Ovary (tissue), 9 donors: ENCODE data around the gene PALB2. TPM values are rescaled to one million over a fixed set of nuclear protein-coding genes. Genes with fewer than 3 reads are reported as not detected.

Experiments
- DNase-seq, 5 donors: peaks; one replicate each; pipeline ENCODE4 v3.0.0-alpha.2; 2019 to 2020
- H3K27ac ChIP-seq, 2 donors: fragments of 200-600 bp; one replicate each; pipeline versions ENCODE4 v1.5.1 to v1.8.0; 2019 to 2022
- H3K27me3 ChIP-seq: fragments of 200-600 bp; one replicate; pipeline ENCODE4 v1.8.0; 2022
- H3K36me3 ChIP-seq: fragments of 200-600 bp; sonication (generic); one replicate; pipeline ENCODE4 v1.5.1; 2019
- H3K4me1 ChIP-seq: one replicate; pipeline ENCODE4 v1.8.1; 2013; ENCODE audit warnings: mild to moderate bottlenecking, moderate library complexity; ENCODE audit not compliant: insufficient read depth
- H3K4me3 ChIP-seq: fragments of 200-600 bp; sonication (generic); one replicate; pipeline ENCODE4 v1.5.1; 2017
- H3K9me3 ChIP-seq, 2 donors: fragments of 200-600 bp in 1 of 2; sonication (generic) in 1 of 2; one replicate each; pipeline versions ENCODE4 v1.5.1 to v1.8.1; 2013 to 2019; ENCODE audit warnings: mild to moderate bottlenecking in 1 of 2, moderate library complexity in 1 of 2
- CTCF ChIP-seq, 3 donors: fragments of 450-650 bp in 2 of 3; fragments of 200-600 bp in 1 of 3; IDR thresholded peaks; one replicate each; pipeline versions ENCODE4 v1.5.1 to v1.8.0; 2016 to 2022; ENCODE audit warnings: antibody characterized with exemption in 3 of 3, mild to moderate bottlenecking in 1 of 3
- EP300 ChIP-seq: sonication (generic); formaldehyde crosslinking; IDR thresholded peaks from one replicate; pipeline ENCODE4 v1.6.1; 2017; ENCODE audit warnings: antibody characterized with exemption
- POLR2A ChIP-seq: fragments of 450-650 bp; IDR thresholded peaks from one replicate; pipeline ENCODE4 v1.6.1; 2017; ENCODE audit warnings: antibody characterized with exemption, mild to moderate bottlenecking, moderate library complexity
- WGBS, 3 donors: extraction: QIAGEN DNeasy Blood & Tissue Kit in 1 of 3; methylation state at CpG; one replicate each; pipeline versions ENCODE4 v1.1.5 to v1.1.7; 2013 to 2017; 5-methylcytosine and 5-hydroxymethylcytosine counted together
- intact Hi-C, 4 donors: fragments of 100-400 bp; cut with DNase I; formaldehyde crosslinking; loops; one replicate each; pipeline versions ENCODE4 v1.11.0 to v1.15.1; 2022 to 2023
- polyA plus RNA-seq, 2 donors: library from polyadenylated mRNA; stranded (reverse); fragments of 200-250 nt in 1 of 2; fragments of 350-450 nt in 1 of 2; fragmentation: Illumina TruSeq in 1 of 2; extraction: RNeasy Lipid Tissue Mini Kit (QIAGEN cat#74804) in 1 of 2; gene quantifications; one replicate each; pipeline ENCODE4 v1.2.3, GENCODE V29; 2013 to 2014
- total RNA-seq, 7 donors: library from RNA; depleted of rRNA in 2 of 7; stranded (reverse); fragments of >200 nt in 2 of 7; fragmentation: NEBNext Ultra II Directional in 3 of 7; extraction: Animal tissue kit (Norgen Biotek cat#: 25700) in 3 of 7; gene quantifications; one replicate each; pipeline versions ENCODE4 v1.1.0 to v1.2.4, GENCODE V29; 2016 to 2023
- donor health status: DM: no; HTN: no; CAD: no; lungs with moderate emphysema.
- donor health status: DM: no; HTN: no; CAD: no.
- donor health status: Bipolar disorder and iron deficiency.
- donor health status: DM: yes; HTN: yes; CAD: no.
- donor health status: DM: no; HTN: no; CAD: no.
- donor health status: DM: yes; HTN: yes; CAD: no.

Gene PALB2
- total and polyA plus RNA-seq, 9 donors: 6.1 to 13.7 (median 9.9) TPM

GRCh38 chr16:23571895-23572294 lies 69.2 kb downstream of the PALB2 start:
- H3K4me1 ChIP-seq: no peaks in the 10 kb centered on the region
- no peak for TF ChIP-seq EP300
- TF ChIP-seq POLR2A: no peak
- no peak for TF ChIP-seq CTCF (IDR thresholded peaks at IDR 0.05)
- no peak overlapping the region for H3K27ac ChIP-seq
- no peak for DNase-seq
- H3K27me3 ChIP-seq: no peaks in the 10 kb centered on the region
- no peaks in the 10 kb centered on the region for H3K9me3 ChIP-seq
- 89 to 94% (median 91%) methylated on average over 5 of the region's 5 CpGs for WGBS, 3 donors
- H3K36me3 ChIP-seq: no peaks in the 10 kb centered on the region
- H3K4me3 ChIP-seq: no peak overlapping the region
- intact Hi-C loops: no loop called here

GRCh38 chr16:23570992-23571632 lies 70.0 kb downstream of the PALB2 start:
- H3K27ac ChIP-seq: no peak overlapping the region
- DNase-seq: no peak
- WGBS, 3 donors: 80 to 87% (median 83%) methylated on average over 8 of the region's 8 CpGs
- H3K4me1 ChIP-seq: no peaks in the 10 kb centered on the region
- H3K36me3 ChIP-seq: no peaks in the 10 kb centered on the region
- H3K27me3 ChIP-seq: no peaks in the 10 kb centered on the region
- intact Hi-C loops: no loop called here
- TF ChIP-seq CTCF (IDR thresholded peaks at IDR 0.05) (no peak), POLR2A (no peak)
- no peaks in the 10 kb centered on the region for H3K9me3 ChIP-seq
- H3K4me3 ChIP-seq: no peak overlapping the region

GRCh38 chr16:23567602-23568001 lies 73.5 kb downstream of the PALB2 start:
- intact Hi-C loops: no loop called here
- H3K4me1 ChIP-seq: no peaks in the 10 kb centered on the region
- no peak for TF ChIP-seq POLR2A
- no peak for TF ChIP-seq EP300
- TF ChIP-seq CTCF (IDR thresholded peaks at IDR 0.05): no peak
- DNase-seq: no peak
- WGBS, 3 donors: 88 to 94% (median 93%) methylated on average over 3 of the region's 3 CpGs
- no peaks in the 10 kb centered on the region for H3K9me3 ChIP-seq
- no peaks in the 10 kb centered on the region for H3K27me3 ChIP-seq
- no peak overlapping the region for H3K4me3 ChIP-seq
- no peak overlapping the region for H3K27ac ChIP-seq
- no peaks in the 10 kb centered on the region for H3K36me3 ChIP-seq

- 91 to 93% (median 91%) methylated on average over 8 of the region's 8 CpGs for WGBS, 3 donors
- Histone ChIP-seq H3K4me3 (no peak overlapping the region), H3K9me3 (no peaks in the 10 kb centered on the region), H3K36me3 (no peaks in the 10 kb centered on the region), H3K27ac (no peak overlapping the region), H3K4me1 (no peaks in the 10 kb centered on the region), H3K27me3 (no peaks in the 10 kb centered on the region)
- TF ChIP-seq POLR2A (no peak), CTCF (IDR thresholded peaks at IDR 0.05) (no peak), EP300 (no peak)
- no peak for DNase-seq
- intact Hi-C loops: no loop called here
Observed at GRCh38 chr16:23566724-23567123, 74.4 kb downstream of the PALB2 start.
